ENCODE results near the gene AKR1C1.
"Not testable (repeated sequence)": the region's sequence is repeated elsewhere in the genome, so short reads cannot be mapped to it uniquely, and the experiment has no call there.

Gene AKR1C1

DNA sequence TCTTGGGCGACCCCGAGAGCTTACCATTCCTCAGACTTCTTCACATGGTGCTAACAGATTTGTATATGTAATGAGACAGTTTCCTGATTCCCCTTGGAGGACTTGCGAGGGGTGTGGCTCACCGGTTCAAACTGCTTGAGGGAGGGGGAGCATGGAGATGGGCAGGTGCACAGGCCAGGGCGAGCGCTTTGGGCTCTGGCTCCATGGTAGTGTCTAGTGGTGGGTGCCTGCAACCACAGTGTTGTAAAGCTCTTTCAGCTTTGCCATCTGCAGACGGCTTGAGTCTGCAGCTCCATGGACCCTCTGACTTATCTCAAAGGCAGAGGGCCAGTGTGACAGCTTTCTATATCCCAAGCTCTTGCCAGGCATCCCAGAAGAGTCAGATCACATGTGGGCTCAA, 7.1 kb upstream of the AKR1C1 start:
- not testable (repeated sequence) for H3K9me3 ChIP-seq (ENCODE audit: control insufficient read depth, low read length); H3K4me1 ChIP-seq (ENCODE audit: control insufficient read depth, insufficient read depth, low read length); H3K9ac ChIP-seq (ENCODE audit: low read length); H3K36me3 ChIP-seq (ENCODE audit: control insufficient read depth, insufficient read depth, low read length); H3K4me3 ChIP-seq (ENCODE audit: low read length); H3K27me3 ChIP-seq (ENCODE audit: control insufficient read depth, insufficient read depth, low read length)

GRCh38 chr10:4956955-4957645, 6.1 kb upstream of the AKR1C1 start:
- not testable (repeated sequence) for H3K4me3 ChIP-seq (ENCODE audit: low read length); H3K9me3 ChIP-seq (ENCODE audit: control insufficient read depth, low read length); H3K9ac ChIP-seq (ENCODE audit: low read length); H3K27me3 ChIP-seq (ENCODE audit: control insufficient read depth, insufficient read depth, low read length); H3K4me1 ChIP-seq (ENCODE audit: control insufficient read depth, insufficient read depth, low read length); H3K36me3 ChIP-seq (ENCODE audit: control insufficient read depth, insufficient read depth, low read length)

DNA sequence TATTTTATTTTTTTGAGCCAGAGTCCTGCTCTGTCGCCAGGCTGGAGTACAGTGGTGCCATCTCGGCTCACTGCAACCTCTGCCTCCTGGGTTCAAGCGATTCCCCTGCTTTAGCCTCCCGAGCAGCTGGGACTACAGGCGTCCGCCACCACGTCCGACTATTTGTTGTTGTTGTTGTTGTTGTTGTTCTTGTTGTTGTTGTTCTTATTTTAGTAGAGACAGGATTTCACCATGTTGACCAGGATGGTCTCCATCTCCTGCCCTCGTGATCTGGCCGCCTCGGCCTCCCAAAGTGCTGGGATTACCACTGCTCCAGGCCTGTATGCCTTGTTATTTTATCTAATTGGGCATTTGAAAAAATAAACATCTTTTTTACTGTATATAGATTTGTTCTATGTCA, 1.7 kb upstream of the AKR1C1 start:
- not testable (repeated sequence) for H3K27me3 ChIP-seq (ENCODE audit: control insufficient read depth, insufficient read depth, low read length); H3K9ac ChIP-seq (ENCODE audit: low read length); H3K4me1 ChIP-seq (ENCODE audit: control insufficient read depth, insufficient read depth, low read length); H3K36me3 ChIP-seq (ENCODE audit: control insufficient read depth, insufficient read depth, low read length); H3K9me3 ChIP-seq (ENCODE audit: control insufficient read depth, low read length); H3K4me3 ChIP-seq (ENCODE audit: low read length)

GRCh38 chr10:4962308-4962707, 907 bp upstream of the AKR1C1 start:
- not testable (repeated sequence) for H3K9me3 ChIP-seq (ENCODE audit: control insufficient read depth, low read length); H3K4me1 ChIP-seq (ENCODE audit: control insufficient read depth, insufficient read depth, low read length); H3K9ac ChIP-seq (ENCODE audit: low read length); H3K36me3 ChIP-seq (ENCODE audit: control insufficient read depth, insufficient read depth, low read length); H3K27me3 ChIP-seq (ENCODE audit: control insufficient read depth, insufficient read depth, low read length); H3K4me3 ChIP-seq (ENCODE audit: low read length)

DNA sequence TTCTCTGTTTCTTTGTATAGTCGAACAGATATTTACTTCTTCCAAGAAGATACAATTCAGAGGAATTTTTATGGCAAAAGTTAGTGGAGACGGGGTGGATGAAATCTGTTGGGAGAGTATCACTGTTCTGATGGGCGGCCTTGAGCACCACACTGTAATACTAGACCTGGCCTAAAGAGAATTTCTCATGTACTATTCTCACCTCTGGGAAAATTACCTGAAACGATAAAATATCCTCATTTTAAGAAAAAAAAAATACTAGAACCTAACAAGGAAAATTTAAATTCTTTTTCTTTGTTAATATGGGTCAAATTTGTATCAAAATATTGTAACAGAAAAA, 570 bp downstream of the AKR1C1 start:
- not testable (repeated sequence) for H3K27me3 ChIP-seq (ENCODE audit: control insufficient read depth, insufficient read depth, low read length); H3K9me3 ChIP-seq (ENCODE audit: control insufficient read depth, low read length); H3K4me3 ChIP-seq (ENCODE audit: low read length); H3K4me1 ChIP-seq (ENCODE audit: control insufficient read depth, insufficient read depth, low read length); H3K36me3 ChIP-seq (ENCODE audit: control insufficient read depth, insufficient read depth, low read length)
- peak overlapping the region; percentile 31 for H3K9ac ChIP-seq (ENCODE audit: low read length)

- H3K27me3 ChIP-seq (ENCODE audit: control insufficient read depth, insufficient read depth, low read length); H3K4me3 ChIP-seq (ENCODE audit: low read length): not testable (repeated sequence)
These were observed 2.5 kb downstream of the AKR1C1 start for GRCh38 chr10:4965763-4966162.

DNA sequence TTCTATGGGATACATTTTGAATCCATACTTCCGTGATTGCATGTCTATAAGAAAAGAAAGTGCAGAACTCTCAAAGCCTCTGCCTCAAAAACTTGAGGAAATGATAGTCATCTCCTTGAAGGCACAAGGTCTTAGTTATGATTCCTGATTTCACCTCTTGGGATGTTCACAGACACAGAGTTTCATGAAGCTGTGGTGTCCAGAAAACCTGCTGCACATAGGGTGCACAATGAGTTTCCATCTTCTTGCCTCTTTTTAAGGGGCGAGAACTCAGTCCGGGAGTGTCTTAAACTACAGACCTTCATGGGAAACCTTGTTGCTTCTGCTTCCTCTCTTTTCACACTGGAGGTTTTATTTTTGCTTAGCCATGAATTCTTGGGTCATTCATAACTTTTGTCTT, 4.0 kb downstream of the AKR1C1 start:
- not testable (repeated sequence) for H3K4me1 ChIP-seq (ENCODE audit: control insufficient read depth, insufficient read depth, low read length); H3K9ac ChIP-seq (ENCODE audit: low read length); H3K27me3 ChIP-seq (ENCODE audit: control insufficient read depth, insufficient read depth, low read length); H3K36me3 ChIP-seq (ENCODE audit: control insufficient read depth, insufficient read depth, low read length); H3K9me3 ChIP-seq (ENCODE audit: control insufficient read depth, low read length); H3K4me3 ChIP-seq (ENCODE audit: low read length)

More at GRCh38 chr10:4965763-4966162, 2.5 kb downstream of the AKR1C1 start:
- H3K4me1 ChIP-seq (ENCODE audit: control insufficient read depth, insufficient read depth, low read length); H3K9me3 ChIP-seq (ENCODE audit: control insufficient read depth, low read length); H3K36me3 ChIP-seq (ENCODE audit: control insufficient read depth, insufficient read depth, low read length); H3K9ac ChIP-seq (ENCODE audit: low read length): not testable (repeated sequence)

DNA sequence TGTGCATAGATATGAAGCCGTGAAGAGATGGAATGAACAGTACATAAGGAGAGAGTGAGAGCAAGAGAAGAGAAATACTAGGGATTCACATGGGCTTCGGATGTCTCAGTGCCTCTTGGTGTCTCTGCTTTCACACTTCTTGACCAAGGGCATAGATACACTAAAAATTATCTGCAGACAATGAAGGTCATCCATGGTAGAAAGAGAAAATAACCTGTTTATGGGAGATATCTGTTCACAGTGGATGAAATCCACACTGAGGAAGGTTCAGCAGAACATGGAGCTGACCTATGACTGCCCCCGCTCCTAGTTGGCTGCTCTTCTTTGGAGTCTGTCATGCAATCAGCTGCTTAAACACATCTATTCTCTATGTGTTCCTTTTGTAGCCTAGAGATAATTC, 6.1 kb downstream of the AKR1C1 start:
- H3K4me1 ChIP-seq (ENCODE audit: control insufficient read depth, insufficient read depth, low read length); H3K9ac ChIP-seq (ENCODE audit: low read length); H3K27me3 ChIP-seq (ENCODE audit: control insufficient read depth, insufficient read depth, low read length); H3K36me3 ChIP-seq (ENCODE audit: control insufficient read depth, insufficient read depth, low read length); H3K9me3 ChIP-seq (ENCODE audit: control insufficient read depth, low read length); H3K4me3 ChIP-seq (ENCODE audit: low read length): not testable (repeated sequence)

DNA sequence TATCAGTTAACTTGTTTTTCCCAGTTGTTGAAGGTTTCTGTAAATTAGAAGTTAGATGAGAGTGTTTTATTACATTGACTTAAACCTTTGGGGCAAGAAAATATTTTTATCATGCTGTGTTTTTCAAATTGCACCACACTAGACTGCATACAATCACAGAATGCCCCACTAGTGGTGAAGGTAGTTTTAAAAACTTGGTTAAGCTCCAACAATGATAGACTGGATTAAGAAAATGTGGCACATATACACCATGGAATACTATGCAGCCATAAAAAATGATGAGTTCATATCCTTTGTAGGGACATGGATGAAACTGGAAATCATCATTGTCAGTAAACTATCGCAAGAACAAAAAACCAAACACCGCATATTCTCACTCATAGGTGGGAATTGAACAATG, 7.1 kb downstream of the AKR1C1 start:
- H3K9me3 ChIP-seq (ENCODE audit: control insufficient read depth, low read length); H3K36me3 ChIP-seq (ENCODE audit: control insufficient read depth, insufficient read depth, low read length); H3K4me1 ChIP-seq (ENCODE audit: control insufficient read depth, insufficient read depth, low read length); H3K9ac ChIP-seq (ENCODE audit: low read length); H3K27me3 ChIP-seq (ENCODE audit: control insufficient read depth, insufficient read depth, low read length); H3K4me3 ChIP-seq (ENCODE audit: low read length): not testable (repeated sequence)

DNA sequence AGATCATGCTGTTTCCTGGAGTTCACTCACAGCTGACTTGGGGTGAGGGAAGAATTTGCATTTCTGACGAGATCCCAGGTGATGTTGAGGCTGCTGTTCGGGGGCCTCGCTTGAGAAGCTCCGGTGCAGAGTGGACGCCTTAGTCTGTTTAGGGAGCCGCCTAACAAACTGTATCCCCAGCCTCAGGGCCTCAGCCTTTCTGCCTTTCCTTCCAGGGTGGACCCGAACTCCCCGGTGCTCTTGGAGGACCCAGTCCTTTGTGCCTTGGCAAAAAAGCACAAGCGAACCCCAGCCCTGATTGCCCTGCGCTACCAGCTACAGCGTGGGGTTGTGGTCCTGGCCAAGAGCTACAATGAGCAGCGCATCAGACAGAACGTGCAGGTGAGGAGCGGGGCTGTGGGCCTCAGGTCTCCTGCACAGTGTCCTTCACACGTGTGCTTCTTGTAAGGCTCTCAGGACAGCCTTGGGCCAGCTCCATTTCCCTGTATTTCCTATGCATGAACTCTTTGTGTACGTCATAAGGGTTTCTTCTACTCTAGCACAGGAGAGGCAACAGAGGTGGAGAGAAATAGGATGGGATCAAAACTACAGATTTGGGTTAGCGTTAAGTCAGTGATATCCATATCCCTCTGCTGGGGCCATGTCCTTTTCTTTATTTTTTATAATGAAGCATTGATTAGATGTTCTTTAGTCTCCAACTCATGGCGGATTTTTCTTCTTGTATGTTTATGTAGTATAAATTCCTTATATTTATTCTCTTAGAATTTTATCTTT, 9.3 kb downstream of the AKR1C1 start:
- not testable (repeated sequence) for H3K27me3 ChIP-seq (ENCODE audit: control insufficient read depth, insufficient read depth, low read length); H3K9ac ChIP-seq (ENCODE audit: low read length); H3K36me3 ChIP-seq (ENCODE audit: control insufficient read depth, insufficient read depth, low read length); H3K9me3 ChIP-seq (ENCODE audit: control insufficient read depth, low read length); H3K4me3 ChIP-seq (ENCODE audit: low read length); H3K4me1 ChIP-seq (ENCODE audit: control insufficient read depth, insufficient read depth, low read length)

DNA sequence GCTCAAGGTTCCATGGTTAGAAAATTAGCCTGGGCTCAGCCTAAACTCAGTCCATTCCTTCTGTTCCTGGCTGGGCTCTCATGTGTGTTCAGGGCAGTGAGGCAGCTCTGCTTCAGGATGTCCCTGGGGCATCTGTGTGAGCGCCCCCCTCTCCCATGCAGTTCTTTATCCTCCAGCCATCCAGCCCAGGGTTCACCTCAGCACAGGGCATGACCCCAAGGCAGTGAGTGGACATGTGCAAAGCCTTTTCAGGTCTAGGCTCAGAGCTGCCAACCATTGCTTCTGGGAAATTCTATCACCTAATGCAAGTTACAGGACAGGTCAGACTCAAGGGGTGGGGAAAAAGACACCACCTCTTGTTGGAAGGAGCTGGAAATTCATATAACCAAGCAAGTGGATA, 10.1 kb downstream of the AKR1C1 start:
- H3K27me3 ChIP-seq (ENCODE audit: control insufficient read depth, insufficient read depth, low read length); H3K9ac ChIP-seq (ENCODE audit: low read length); H3K36me3 ChIP-seq (ENCODE audit: control insufficient read depth, insufficient read depth, low read length); H3K9me3 ChIP-seq (ENCODE audit: control insufficient read depth, low read length); H3K4me3 ChIP-seq (ENCODE audit: low read length); H3K4me1 ChIP-seq (ENCODE audit: control insufficient read depth, insufficient read depth, low read length): not testable (repeated sequence)

GRCh38 chr10:4974400-4974799, 11.2 kb downstream of the AKR1C1 start:
- H3K9ac ChIP-seq (ENCODE audit: low read length); H3K36me3 ChIP-seq (ENCODE audit: control insufficient read depth, insufficient read depth, low read length); H3K27me3 ChIP-seq (ENCODE audit: control insufficient read depth, insufficient read depth, low read length): not testable (repeated sequence)

GRCh38 chr10:4977025-4977424, 13.8 kb downstream of the AKR1C1 start:
- H3K9me3 ChIP-seq (ENCODE audit: control insufficient read depth, low read length) = no peaks in the 10 kb centered on the region
- H3K9ac ChIP-seq (ENCODE audit: low read length) = no peak overlapping the region
- no peaks in the 10 kb centered on the region for H3K27me3 ChIP-seq (ENCODE audit: control insufficient read depth, insufficient read depth, low read length)
- H3K4me3 ChIP-seq (ENCODE audit: low read length) = no peak overlapping the region
- H3K36me3 ChIP-seq (ENCODE audit: control insufficient read depth, insufficient read depth, low read length) = no peaks in the 10 kb centered on the region
- peaks cover 13% of the 10 kb centered on the region for H3K4me1 ChIP-seq (ENCODE audit: control insufficient read depth, insufficient read depth, low read length)

More at GRCh38 chr10:4974400-4974799, 11.2 kb downstream of the AKR1C1 start:
- not testable (repeated sequence) for H3K4me1 ChIP-seq (ENCODE audit: control insufficient read depth, insufficient read depth, low read length); H3K9me3 ChIP-seq (ENCODE audit: control insufficient read depth, low read length); H3K4me3 ChIP-seq (ENCODE audit: low read length)

All from mucosa of stomach (tissue), 1 donor.